GM12878 (cell line): Measurements from ENCODE around the gene PPRC1. TPM values are rescaled to one million over a fixed set of nuclear protein-coding genes. Genes with fewer than 3 reads are reported as not detected.

ENCODE experiments used
- ATAC-seq: fragments of 200-7000 bp; cut with Tn5 transposase; 3 replicates; pipeline ENCODE4 v1.9.1; 2020; ENCODE audit warnings: mild to moderate bottlenecking, moderate library complexity
- BruUV-seq: library from RNA; stranded (reverse); fragments of 400-500 nt; replicated peaks from 2 replicates; lab custom pipeline; 2021; lab: Mats Ljungman, UMichigan
- CTCF ChIA-PET: fragments of 300-600 bp; sonication (Branson Sonifier 250); formaldehyde crosslinking; extraction: SDS; loops from one replicate; lab custom pipeline; 2021; ENCODE audit warnings: inconsistent platforms; lab: Yijun Ruan, JAX
- POLR2A ChIA-PET: fragments of 350-600 bp; formaldehyde crosslinking; extraction: SDS; loops from one replicate; lab custom pipeline; 2021; ENCODE audit warnings: inconsistent platforms; lab: Charles Lee
- RAD21 ChIA-PET: fragments of 300-600 bp; sonication (Branson Sonifier 250); formaldehyde crosslinking; loops from one replicate; lab custom pipeline; 2023; ENCODE audit warnings: antibody characterized with exemption; ENCODE audit not compliant: unreplicated experiment; lab: Charles Lee
- SMC1A ChIA-PET: fragments of 300-600 bp; sonication (Branson Sonifier 250); formaldehyde crosslinking; loops from one replicate; lab custom pipeline; 2023; ENCODE audit not compliant: unreplicated experiment, uncharacterized antibody; lab: Charles Lee
- DNase-seq: peaks from one replicate; pipeline ENCODE4 v3.0.0-alpha.2; 2011; ENCODE audit warnings: low read depth, low spot score
- FAIRE-seq: peaks from 3 replicates; lab custom pipeline; 2011; peaks lifted over from hg19 to GRCh38; lab: Jason Lieb, UNC
- H2AFZ ChIP-seq: 2 replicates; pipeline ENCODE4 v1.6.0; 2011; ENCODE audit warnings: low read depth, low read length, control low read depth; ENCODE audit not compliant: control insufficient read depth
- H3K27ac ChIP-seq: 2 replicates; pipeline ENCODE4 v1.5.1; 2011; ENCODE audit warnings: control low read depth; ENCODE audit not compliant: control insufficient read depth, insufficient read depth
- H3K27me3 ChIP-seq, 2 experiments: replicated peaks in 1 of 2; 2 replicates each; pipeline versions ENCODE4 v1.6.0 to v1.6.1; 2011; ENCODE audit warnings: low read length in 1 of 2; ENCODE audit not compliant: control insufficient read depth in 2 of 2, insufficient read depth in 2 of 2
- H3K36me3 ChIP-seq, 2 experiments: 2 replicates each; pipeline ENCODE4 v1.5.1; 2011; ENCODE audit warnings: low read length in 1 of 2; ENCODE audit not compliant: control insufficient read depth in 2 of 2, insufficient read depth in 2 of 2
- H3K4me1 ChIP-seq: 2 replicates; pipeline ENCODE4 v1.6.1; 2011; ENCODE audit warnings: mild to moderate bottlenecking, low read length, moderate library complexity, mixed read lengths; ENCODE audit not compliant: control insufficient read depth, insufficient read depth
- H3K4me2 ChIP-seq: 2 replicates; pipeline ENCODE4 v1.6.0; 2011; ENCODE audit warnings: control low read depth; ENCODE audit not compliant: control insufficient read depth, insufficient read depth
- H3K4me3 ChIP-seq: fragments of 200-600 bp; sonication (generic); 2 replicates; pipeline ENCODE4 v1.5.1; 2016
- H3K79me2 ChIP-seq: 2 replicates; pipeline ENCODE4 v1.6.0; 2011; ENCODE audit warnings: low read length; ENCODE audit not compliant: control insufficient read depth, insufficient read depth
- H3K9ac ChIP-seq: 2 replicates; pipeline ENCODE4 v1.8.0; 2011; ENCODE audit warnings: low read length, control low read depth, mixed read lengths; ENCODE audit not compliant: control insufficient read depth, insufficient read depth
- H3K9me3 ChIP-seq: replicated peaks from 3 replicates; pipeline ENCODE4 v1.5.1; 2011; ENCODE audit warnings: mild to moderate bottlenecking, low read length; ENCODE audit not compliant: control insufficient read depth, insufficient read depth
- H4K20me1 ChIP-seq: 2 replicates; pipeline ENCODE4 v1.6.0; 2011; ENCODE audit not compliant: control insufficient read depth, insufficient read depth
- CHD2 ChIP-seq: IDR thresholded peaks from 2 replicates; pipeline ENCODE4 v1.6.1; 2011; ENCODE audit warnings: low read depth, low read length, improper control_type of control experiment, borderline replicate concordance
- E2F4 ChIP-seq: IDR thresholded peaks from 2 replicates; pipeline ENCODE4 v1.6.1; 2012; ENCODE audit warnings: low read depth, low read length, improper control_type of control experiment
- EGR1 ChIP-seq, 2 experiments: IDR thresholded peaks; 1 replicate in 1 of 2; 2 replicates in 1 of 2; pipeline ENCODE4 v1.6.1; 2011 to 2012; ENCODE audit warnings: low read depth in 2 of 2, low read length in 2 of 2, borderline replicate concordance in 1 of 2, mild to moderate bottlenecking in 1 of 2, moderate library complexity in 1 of 2
- HDAC6 ChIP-seq: fragments of 200-600 bp; sonication (generic); IDR thresholded peaks from one replicate; pipeline ENCODE4 v1.8.0; 2017; ENCODE audit warnings: antibody characterized with exemption; ENCODE audit not compliant: unreplicated experiment
- LARP7 ChIP-seq: fragments of 450-650 bp; IDR thresholded peaks from 2 replicates; pipeline ENCODE4 v1.6.1; 2017; ENCODE audit warnings: mild to moderate bottlenecking
- RCOR1 ChIP-seq: conservative IDR thresholded peaks from 2 replicates; pipeline ENCODE4 v1.6.1; 2012; ENCODE audit warnings: low read depth, low read length, improper control_type of control experiment
- SMAD1 ChIP-seq: fragments of 450-650 bp; IDR thresholded peaks from 2 replicates; pipeline ENCODE4 v1.6.1; 2018; ENCODE audit warnings: mild to moderate bottlenecking, low read depth; ENCODE audit not compliant: partially characterized antibody
- SMAD5 ChIP-seq: IDR thresholded peaks from 2 replicates; pipeline ENCODE4 v1.6.1; 2016; ENCODE audit warnings: antibody characterized with exemption, low read depth
- SP1 ChIP-seq: IDR thresholded peaks from one replicate; pipeline ENCODE4 v1.6.1; 2011; ENCODE audit warnings: low read depth, low read length
- SRF ChIP-seq, 2 experiments: IDR thresholded peaks; 2 replicates each; pipeline ENCODE4 v1.6.1; 2011; ENCODE audit warnings: low read depth in 2 of 2, low read length in 2 of 2, mild to moderate bottlenecking in 1 of 2, moderate library complexity in 1 of 2
- TARDBP ChIP-seq: IDR thresholded peaks from 2 replicates; pipeline ENCODE4 v1.6.1; 2016; ENCODE audit warnings: borderline replicate concordance
- TCF12 ChIP-seq: IDR thresholded peaks from 2 replicates; pipeline ENCODE4 v1.6.1; 2011; ENCODE audit warnings: low read depth, mild to moderate bottlenecking, low read length
- ZZZ3 ChIP-seq: IDR thresholded peaks from 2 replicates; pipeline ENCODE4 v1.6.1; 2011; ENCODE audit warnings: low read depth; ENCODE audit not compliant: control insufficient read depth, insufficient read length
- WGBS: methylation state at CpG from one replicate; pipeline ENCODE4 v1.1.6; 2016; ENCODE audit warnings: low lambda C conversion rate; ENCODE audit not compliant: insufficient replicate concordance, insufficient coverage; ENCODE audit errors: missing lambda C conversion rate; 5-methylcytosine and 5-hydroxymethylcytosine counted together
- in situ Hi-C: fragments of 300-500 bp; cut with MboI; formaldehyde crosslinking; loops from 9 replicates; pipeline ENCODE4 v1.14.3; 2018; ENCODE audit warnings: mixed read lengths
- intact Hi-C: fragments of 100-400 bp; cut with micrococcal nuclease; formaldehyde crosslinking; loops from one replicate; pipeline ENCODE4 v1.14.2; 2022; ENCODE audit not compliant: unreplicated experiment
- polyA plus RNA-seq, 11 experiments: library from polyadenylated mRNA; depleted of rRNA in 4 of 11; unstranded in 6 of 11; stranded (reverse) in 5 of 11; fragments of >200 nt; fragmentation: Nextera tagmentation in 4 of 11; fragmentation: Illumina TruSeq in 1 of 11; extraction: Ambion mirVana in 4 of 11; extraction: Trizol in 1 of 11; gene quantifications; 1 replicate in 1 of 11; 2 replicates in 10 of 11; pipeline versions ENCODE4 v1.2.1 to v1.2.3, GENCODE V29; 2011 to 2016; ENCODE audit warnings: inconsistent platforms in 2 of 11, missing spikeins in 2 of 11, low read depth in 1 of 11
- total RNA-seq, 4 experiments: library from RNA; depleted of rRNA in 3 of 4; stranded (reverse); fragments of >200 nt in 3 of 4; fragmentation: Illumina TruSeq in 1 of 4; extraction: Trizol in 1 of 4; gene quantifications; 2 replicates each; pipeline versions ENCODE4 v1.2.1 to v1.2.3, GENCODE V29; 2013 to 2021
- TF ChIP-seq, protein P1 (sequence below): fragments of 450-650 bp; IDR thresholded peaks from 2 replicates; pipeline ENCODE4 v1.6.1; 2018; ENCODE audit warnings: borderline replicate concordance, mild to moderate bottlenecking; ENCODE audit not compliant: partially characterized antibody

The PPRC1 gene
- total and polyA plus RNA-seq, 10 of the 15 experiments (the other 5 are each of a cell fraction or from before 2014, with no cell fraction given), result 13.1 to 69.8 (median 32.4) TPM

GRCh38 chr10:102135956-102136526 lies 3.2 kb downstream of the PPRC1 start:
- WGBS, result 75% methylated on average over 7 of the region's 7 CpGs
- ChIA-PET POLR2A (interaction anchor here (0.5 to 2.3 kb wide), 4 partner anchors 15 to 417 kb away, joined by 3 to 11 read pairs (median 7); partner anchors contain the start of gene NOLC1), CTCF (interaction anchor here (0.9 to 2.2 kb wide), 8 partner anchors 8 to 301 kb away, joined by 3 to 11 read pairs (median 4); partner anchors contain the start of gene NOLC1), RAD21 (interaction anchor here (0.6 to 2.3 kb wide), 2 partner anchors 15 to 36 kb away, joined by 3 to 12 read pairs; partner anchors contain the start of gene NOLC1), SMC1A (interaction anchor here (2.3 kb wide), 1 partner anchor 15 kb away, joined by 16 read pairs; the partner anchor contains the start of gene NOLC1)
- Histone ChIP-seq H3K4me1 (peaks cover 10% of the 10 kb centered on the region), H3K9me3 (no peaks in the 10 kb centered on the region), H3K4me2 (peak overlapping the region; percentile 21), H3K27ac (no peak overlapping the region), H3K9ac (no peak overlapping the region; the same call in 1 of the 2 replicates), H3K79me2 (peaks cover 62% of the 10 kb centered on the region), H3K27me3 (no peaks in the 10 kb centered on the region), H2AFZ (no peak overlapping the region), H3K4me3 (peak overlapping the region; percentile 93; the same call in 1 of the 2 replicates), H4K20me1 (no peaks in the 10 kb centered on the region; the same call in 1 of the 2 replicates), H3K36me3 (peaks cover 29 to 30% of the 10 kb centered on the region in 2 experiments)
- FAIRE-seq, result no peak
- TF ChIP-seq SRF (IDR thresholded peaks at IDR 0.05; ENCODE audit: low read depth in 2 of 2, low read length in 2 of 2) (no peak), TARDBP (no peak), EGR1 (IDR thresholded peaks at IDR 0.05; ENCODE audit: borderline replicate concordance in 1 of 2, low read depth in 2 of 2, low read length in 2 of 2) (no peak), E2F4 (no peak), LARP7 (no peak), TCF12 (no peak), SMAD1 (no peak), HDAC6 (no peak), ZZZ3 (no peak), CHD2 (no peak), SP1 (no peak), RCOR1 (no peak), SMAD5 (no peak)
- TF ChIP-seq, protein P1, sequence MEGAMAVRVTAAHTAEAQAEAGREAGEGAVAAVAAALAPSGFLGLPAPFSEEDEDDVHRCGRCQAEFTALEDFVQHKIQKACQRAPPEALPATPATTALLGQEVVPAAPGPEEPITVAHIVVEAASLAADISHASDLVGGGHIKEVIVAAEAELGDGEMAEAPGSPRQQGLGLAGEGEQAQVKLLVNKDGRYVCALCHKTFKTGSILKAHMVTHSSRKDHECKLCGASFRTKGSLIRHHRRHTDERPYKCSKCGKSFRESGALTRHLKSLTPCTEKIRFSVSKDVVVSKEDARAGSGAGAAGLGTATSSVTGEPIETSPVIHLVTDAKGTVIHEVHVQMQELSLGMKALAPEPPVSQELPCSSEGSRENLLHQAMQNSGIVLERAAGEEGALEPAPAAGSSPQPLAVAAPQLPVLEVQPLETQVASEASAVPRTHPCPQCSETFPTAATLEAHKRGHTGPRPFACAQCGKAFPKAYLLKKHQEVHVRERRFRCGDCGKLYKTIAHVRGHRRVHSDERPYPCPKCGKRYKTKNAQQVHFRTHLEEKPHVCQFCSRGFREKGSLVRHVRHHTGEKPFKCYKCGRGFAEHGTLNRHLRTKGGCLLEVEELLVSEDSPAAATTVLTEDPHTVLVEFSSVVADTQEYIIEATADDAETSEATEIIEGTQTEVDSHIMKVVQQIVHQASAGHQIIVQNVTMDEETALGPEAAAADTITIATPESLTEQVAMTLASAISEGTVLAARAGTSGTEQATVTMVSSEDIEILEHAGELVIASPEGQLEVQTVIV, result no peak
- no peak for DNase-seq
- intact Hi-C loops (no loop called here), in situ Hi-C loops (no loop called here)
- ATAC-seq, result no peak
- BruUV-seq, result no TSS peak
